KG1 (cell line): ENCODE data around the gene TIGAR.

Experiments
- DNase-seq: peaks from one replicate; lab custom pipeline; 2025; lab: John Stamatoyannopoulos, UW

Gene TIGAR

GRCh38 chr12:4303750-4304149 lies 17.3 kb upstream of the TIGAR start:
- no peak for DNase-seq

- no peak for DNase-seq
These were observed 13.2 kb upstream of the TIGAR start for GRCh38 chr12:4307593-4308333.

- DNase-seq = no peak
These were observed 12.6 kb upstream of the TIGAR start for GRCh38 chr12:4308334-4308950.

GRCh38 chr12:4311776-4312175 lies 9.2 kb upstream of the TIGAR start:
- no peak for DNase-seq

- no peak for DNase-seq
These were observed 8.8 kb upstream of the TIGAR start for GRCh38 chr12:4312251-4312650.

- no peak for DNase-seq
These were observed 538 bp upstream of the TIGAR start for GRCh38 chr12:4320497-4320852.

- DNase-seq = no peak
These were observed 1.7 kb downstream of the TIGAR start for GRCh38 chr12:4322726-4323125.

- peak; percentile 2 for DNase-seq
These were observed 2.4 kb downstream of the TIGAR start for GRCh38 chr12:4323396-4323795.

GRCh38 chr12:4324366-4324765 lies 3.4 kb downstream of the TIGAR start:
- DNase-seq = no peak

- no peak for DNase-seq
These were observed 5.0 kb downstream of the TIGAR start for GRCh38 chr12:4325966-4326365.

GRCh38 chr12:4327293-4327692 lies 6.3 kb downstream of the TIGAR start:
- DNase-seq = no peak

GRCh38 chr12:4330203-4330602 lies 9.2 kb downstream of the TIGAR start:
- DNase-seq = no peak

GRCh38 chr12:4331221-4331620 lies 10.2 kb downstream of the TIGAR start:
- no peak for DNase-seq

- DNase-seq = no peak
These were observed 10.8 kb downstream of the TIGAR start for GRCh38 chr12:4331842-4332241.

GRCh38 chr12:4346931-4347330 lies 25.9 kb downstream of the TIGAR start:
- DNase-seq = no peak

GRCh38 chr12:4353785-4354208 lies 32.8 kb downstream of the TIGAR start:
- no peak for DNase-seq

- DNase-seq = no peak
These were observed 34.4 kb downstream of the TIGAR start for GRCh38 chr12:4355156-4356040.

- peak; percentile 14 for DNase-seq
These were observed 35.0 kb downstream of the TIGAR start for GRCh38 chr12:4356041-4356327.

- DNase-seq = no peak
These were observed 45.1 kb downstream of the TIGAR start for GRCh38 chr12:4366090-4366489.

GRCh38 chr12:4369548-4369947 lies 48.5 kb downstream of the TIGAR start:
- no peak for DNase-seq

- no peak for DNase-seq
These were observed 49.3 kb downstream of the TIGAR start for GRCh38 chr12:4370265-4370664.

- DNase-seq = no peak
These were observed 51.6 kb downstream of the TIGAR start for GRCh38 chr12:4372653-4373052.

- no peak for DNase-seq
These were observed 54.4 kb downstream of the TIGAR start for GRCh38 chr12:4375449-4375848.
